Ascending aorta (tissue), 2 donors: ENCODE data around the gene NACAD. TPM values are rescaled to one million over a fixed set of nuclear protein-coding genes. Genes with fewer than 3 reads are reported as not detected.

Experiments used
- DNase-seq, 2 donors: peaks; one replicate each; pipeline ENCODE4 v3.0.0-alpha.2; 2019; ENCODE audit warnings: low spot score in 2 of 2
- H3K27ac ChIP-seq, 2 donors: fragments of 200-600 bp; sonication (generic); one replicate each; pipeline ENCODE4 v1.5.1; 2016 to 2017; ENCODE audit warnings: mild to moderate bottlenecking in 1 of 2
- H3K27me3 ChIP-seq: fragments of 200-600 bp; sonication (generic); one replicate; pipeline ENCODE4 v1.5.1; 2017
- H3K36me3 ChIP-seq, 2 donors: fragments of 200-600 bp; sonication (generic); one replicate each; pipeline ENCODE4 v1.5.1; 2016
- H3K4me1 ChIP-seq, 2 donors: fragments of 200-600 bp; sonication (generic); one replicate each; pipeline ENCODE4 v1.5.1; 2016 to 2017; ENCODE audit warnings: mild to moderate bottlenecking in 1 of 2
- H3K4me3 ChIP-seq, 2 donors: fragments of 200-600 bp; sonication (generic); one replicate each; pipeline ENCODE4 v1.5.1; 2016 to 2017; ENCODE audit warnings: mild to moderate bottlenecking in 1 of 2
- H3K9me3 ChIP-seq, 2 donors: fragments of 200-600 bp; sonication (generic); one replicate each; pipeline ENCODE4 v1.5.1; 2016
- intact Hi-C: fragments of 100-400 bp; cut with DNase I; formaldehyde crosslinking; loops from one replicate; pipeline ENCODE4 v1.15.1; 2023
- total RNA-seq: library from RNA; depleted of rRNA; stranded (reverse); fragments of >200 nt; gene quantifications from one replicate; pipeline ENCODE4 v1.1.0, GENCODE V29; 2016
- TF ChIP-seq, protein P1 (sequence below), 3 experiments: fragments of 200-600 bp in 2 of 3; fragments of 450-650 bp in 1 of 3; sonication (generic) in 2 of 3; IDR thresholded peaks; one replicate each; pipeline ENCODE4 v1.5.1; 2016 to 2019; ENCODE audit warnings: antibody characterized with exemption in 3 of 3, mild to moderate bottlenecking in 1 of 3, moderate library complexity in 1 of 3

The NACAD gene
- total RNA-seq, 1 donor from 2014 or later: 7.1 TPM

DNA sequence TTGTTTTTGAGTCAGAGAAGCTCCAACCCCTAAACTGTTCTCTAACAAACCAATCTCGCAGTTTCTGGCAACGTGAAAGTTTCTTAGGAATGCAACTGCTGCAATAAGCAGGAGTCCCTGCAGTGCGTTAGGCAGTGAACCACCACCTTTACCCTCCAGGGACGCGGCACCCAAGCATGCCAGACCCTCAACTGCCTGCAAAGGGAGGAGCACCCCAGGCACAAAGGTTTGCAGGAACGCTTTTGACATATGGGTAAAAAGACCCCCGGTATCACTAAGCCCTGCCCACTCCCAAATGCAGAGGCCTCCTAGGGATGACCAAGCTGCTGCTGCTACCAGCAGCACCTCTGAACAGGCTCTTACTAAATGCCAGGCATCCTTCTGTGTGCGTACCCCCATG is 18.1 kb upstream of the NACAD start:
- no peak overlapping the region for H3K4me3 ChIP-seq
- no peak for DNase-seq
- H3K4me1 ChIP-seq: peaks cover 0 to 11% of the 10 kb centered on the region in 2 donors
- no peaks in the 10 kb centered on the region for H3K27me3 ChIP-seq
- TF ChIP-seq, protein P1, sequence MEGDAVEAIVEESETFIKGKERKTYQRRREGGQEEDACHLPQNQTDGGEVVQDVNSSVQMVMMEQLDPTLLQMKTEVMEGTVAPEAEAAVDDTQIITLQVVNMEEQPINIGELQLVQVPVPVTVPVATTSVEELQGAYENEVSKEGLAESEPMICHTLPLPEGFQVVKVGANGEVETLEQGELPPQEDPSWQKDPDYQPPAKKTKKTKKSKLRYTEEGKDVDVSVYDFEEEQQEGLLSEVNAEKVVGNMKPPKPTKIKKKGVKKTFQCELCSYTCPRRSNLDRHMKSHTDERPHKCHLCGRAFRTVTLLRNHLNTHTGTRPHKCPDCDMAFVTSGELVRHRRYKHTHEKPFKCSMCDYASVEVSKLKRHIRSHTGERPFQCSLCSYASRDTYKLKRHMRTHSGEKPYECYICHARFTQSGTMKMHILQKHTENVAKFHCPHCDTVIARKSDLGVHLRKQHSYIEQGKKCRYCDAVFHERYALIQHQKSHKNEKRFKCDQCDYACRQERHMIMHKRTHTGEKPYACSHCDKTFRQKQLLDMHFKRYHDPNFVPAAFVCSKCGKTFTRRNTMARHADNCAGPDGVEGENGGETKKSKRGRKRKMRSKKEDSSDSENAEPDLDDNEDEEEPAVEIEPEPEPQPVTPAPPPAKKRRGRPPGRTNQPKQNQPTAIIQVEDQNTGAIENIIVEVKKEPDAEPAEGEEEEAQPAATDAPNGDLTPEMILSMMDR (IDR thresholded peaks at IDR 0.05): no peak
- H3K36me3 ChIP-seq: peaks cover 70 to 72% of the 10 kb centered on the region in 2 donors
- intact Hi-C loops: no loop called here
- H3K9me3 ChIP-seq: no peaks in the 10 kb centered on the region
- no peak overlapping the region for H3K27ac ChIP-seq

DNA sequence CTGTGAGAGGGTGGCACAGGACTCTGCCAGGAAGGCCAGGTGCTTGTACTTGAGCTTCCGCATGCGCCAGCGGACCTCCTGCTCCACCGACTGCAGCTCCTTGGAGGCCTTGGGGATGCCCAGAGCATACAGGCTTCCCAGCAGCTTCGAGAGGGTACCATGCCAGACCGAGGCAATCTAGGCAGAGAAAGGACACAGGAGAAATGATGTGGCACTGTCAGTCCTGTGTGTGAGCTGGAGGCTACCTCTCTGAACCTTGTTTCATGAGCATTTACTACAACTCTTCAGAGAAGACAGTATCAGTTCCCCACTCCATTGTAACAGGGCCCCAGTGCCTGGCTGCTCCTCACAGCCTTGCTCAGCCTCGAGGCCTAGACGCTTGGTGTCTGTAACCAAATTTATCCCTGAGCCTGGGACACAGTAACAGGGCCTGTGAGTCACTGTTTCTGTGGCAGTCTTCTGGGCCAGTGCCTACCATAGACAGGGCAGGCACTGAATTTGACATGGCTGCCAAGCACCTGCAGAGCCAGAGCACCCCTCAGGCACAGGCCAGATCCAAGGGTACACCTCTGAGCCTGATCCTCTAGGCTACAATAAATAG is 16.9 kb upstream of the NACAD start:
- TF ChIP-seq, protein P1 (IDR thresholded peaks at IDR 0.05): no peak
- Histone ChIP-seq H3K4me3 (no peak overlapping the region), H3K27me3 (no peaks in the 10 kb centered on the region), H3K9me3 (no peaks in the 10 kb centered on the region), H3K4me1 (peaks cover 0 to 9% of the 10 kb centered on the region in 2 donors), H3K36me3 (peaks cover 81 to 84% of the 10 kb centered on the region in 2 donors), H3K27ac (no peak overlapping the region)
- intact Hi-C loops: no loop called here
- no peak for DNase-seq

DNA sequence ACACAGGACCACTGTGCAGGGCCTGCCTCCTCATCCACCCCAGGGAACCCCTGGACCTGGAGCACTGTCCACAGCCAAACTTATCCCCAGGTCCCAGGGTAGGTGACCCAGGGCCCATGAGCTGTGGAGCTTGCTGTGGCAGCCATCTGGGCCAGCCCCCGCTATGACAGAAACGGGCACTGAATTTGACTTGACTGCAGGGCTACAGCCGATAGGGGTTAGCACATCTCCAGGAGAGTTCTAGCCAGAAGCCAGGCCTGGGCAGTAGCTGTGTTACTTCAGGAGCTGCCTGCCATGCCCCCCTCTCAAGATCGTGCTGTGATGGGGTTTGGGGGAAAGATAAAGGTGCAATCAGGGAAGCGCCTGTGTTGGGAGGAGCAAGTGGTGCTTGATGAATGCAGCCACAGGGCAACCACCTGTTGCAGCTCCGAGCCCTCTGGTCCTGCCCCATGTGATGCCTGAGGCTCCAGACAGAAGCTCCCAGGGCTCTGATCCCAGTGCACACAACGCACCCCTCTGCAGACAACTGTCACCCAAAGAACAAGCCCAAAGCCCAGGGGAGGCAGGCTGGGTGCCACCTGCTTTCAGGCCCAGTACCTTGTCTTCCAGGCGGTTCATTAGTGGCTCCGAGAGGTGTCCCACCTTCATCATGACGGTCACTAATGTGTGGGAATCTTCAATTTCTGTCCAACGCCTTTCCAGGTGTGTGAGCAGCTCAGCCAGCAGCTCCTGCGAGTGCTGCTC is 16.2 kb upstream of the NACAD start:
- H3K4me1 ChIP-seq: peaks cover 0 to 4% of the 10 kb centered on the region in 2 donors
- no peak for DNase-seq
- H3K27ac ChIP-seq: no peak overlapping the region
- no peaks in the 10 kb centered on the region for H3K9me3 ChIP-seq
- no peak overlapping the region for H3K4me3 ChIP-seq
- TF ChIP-seq, protein P1 (IDR thresholded peaks at IDR 0.05): no peak
- H3K27me3 ChIP-seq: no peaks in the 10 kb centered on the region
- H3K36me3 ChIP-seq: peaks cover 88 to 90% of the 10 kb centered on the region in 2 donors
- intact Hi-C loops: no loop called here

DNA sequence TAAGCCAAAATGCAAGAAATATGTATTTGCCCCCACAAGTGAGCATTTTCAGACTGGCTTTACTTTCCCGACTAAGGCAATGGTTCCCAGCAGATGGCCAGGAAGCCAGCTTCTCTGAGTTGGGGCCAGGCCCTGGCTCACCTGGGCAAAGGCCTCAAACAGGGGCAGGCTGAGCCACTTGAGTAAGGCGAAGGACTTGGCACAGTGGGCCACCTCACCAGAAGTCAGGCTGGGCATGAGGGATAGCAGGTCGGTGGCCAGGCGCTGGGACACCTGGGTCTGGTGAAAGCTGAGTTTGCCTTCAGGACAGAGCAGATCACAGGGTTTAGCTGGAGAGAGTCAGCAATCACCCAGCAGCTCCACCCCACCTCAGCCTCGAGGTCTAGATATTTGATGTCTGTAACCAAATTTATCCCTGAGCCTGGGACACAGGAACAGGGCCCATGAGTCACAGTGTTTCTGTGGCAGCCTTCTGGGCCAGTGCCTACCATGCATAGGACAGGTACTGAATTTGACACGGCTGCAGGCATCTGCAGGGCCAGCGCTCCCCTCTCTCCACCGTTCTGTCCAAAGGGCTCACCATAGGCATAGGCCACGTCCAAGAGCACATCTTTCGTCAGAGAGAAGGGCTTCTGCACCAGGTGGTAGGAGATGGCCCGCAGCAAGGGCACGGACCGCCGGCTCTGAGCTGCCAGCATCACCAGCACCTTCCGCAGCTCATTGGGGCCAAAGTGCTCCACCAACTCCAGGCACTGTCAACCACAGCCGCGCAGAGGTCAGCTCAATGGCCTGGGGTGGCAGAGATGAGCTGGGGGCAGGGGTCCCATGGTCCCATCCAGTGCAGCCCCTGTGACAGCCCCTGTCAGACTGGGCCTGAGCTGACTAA is 15.4 kb upstream of the NACAD start:
- TF ChIP-seq, protein P1 (IDR thresholded peaks at IDR 0.05): no peak
- no peak for DNase-seq
- no peaks in the 10 kb centered on the region for H3K9me3 ChIP-seq
- no peaks in the 10 kb centered on the region for H3K27me3 ChIP-seq
- H3K4me3 ChIP-seq: no peak overlapping the region
- H3K36me3 ChIP-seq: peaks cover 96 to 97% of the 10 kb centered on the region in 2 donors
- intact Hi-C loops: no loop called here
- H3K4me1 ChIP-seq: peaks cover 0 to 4% of the 10 kb centered on the region in 2 donors
- no peak overlapping the region for H3K27ac ChIP-seq

DNA sequence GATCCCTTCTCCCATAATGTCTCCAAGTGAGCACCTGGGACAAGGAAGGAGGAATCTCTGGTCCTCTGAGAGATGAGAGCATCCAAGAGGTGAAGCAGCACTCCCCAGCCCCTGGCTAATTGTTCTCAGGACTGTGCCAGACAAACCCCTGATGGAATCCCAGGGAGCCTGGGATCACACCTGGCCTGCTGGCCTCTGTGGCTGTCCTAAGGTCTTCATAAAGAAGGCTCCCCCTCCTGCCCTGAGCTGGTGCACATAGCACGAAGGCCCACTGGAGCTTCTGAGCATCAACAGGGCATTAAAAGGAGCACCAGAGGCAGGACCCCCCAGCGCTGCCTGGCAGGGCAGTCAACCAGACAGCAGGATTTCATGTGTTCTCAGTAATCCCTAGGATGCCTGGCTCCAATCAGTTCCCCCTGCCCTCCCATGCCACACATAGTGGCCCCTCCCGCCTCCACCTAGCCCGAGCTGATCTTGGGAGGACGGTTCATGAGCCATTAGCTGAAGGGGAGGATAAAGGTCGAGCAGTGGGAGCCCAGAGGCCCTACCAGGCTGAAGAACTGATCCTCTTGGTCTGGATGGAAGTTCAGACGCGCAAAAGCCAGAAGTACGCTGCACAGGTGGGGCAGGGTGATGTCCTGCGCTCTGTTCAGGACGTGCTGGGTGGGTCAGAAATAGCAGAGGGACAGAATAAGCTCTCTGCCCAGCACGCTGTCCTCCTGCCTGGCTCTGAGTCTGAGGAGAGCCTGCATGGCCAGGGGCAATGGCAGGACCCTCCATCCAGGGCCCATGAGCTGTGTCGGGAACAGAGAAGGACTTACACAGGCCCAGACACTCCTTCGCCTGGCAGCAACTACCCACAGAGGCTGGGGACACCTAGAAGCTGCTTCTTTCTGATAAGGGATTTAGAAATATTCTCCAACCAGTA is 14.3 kb upstream of the NACAD start:
- Histone ChIP-seq H3K36me3 (peaks cover 85 to 88% of the 10 kb centered on the region in 2 donors), H3K27ac (no peak overlapping the region), H3K4me1 (peaks cover 0 to under 1% of the 10 kb centered on the region in 2 donors), H3K4me3 (no peak overlapping the region), H3K27me3 (no peaks in the 10 kb centered on the region), H3K9me3 (no peaks in the 10 kb centered on the region)
- intact Hi-C loops: no loop called here
- TF ChIP-seq, protein P1 (IDR thresholded peaks at IDR 0.05): no peak
- DNase-seq: no peak
